HG02938 (cell line): ENCODE results near the gene CD55.

Experiments used
- ATAC-seq: cut with Tn5 transposase; IDR thresholded peaks from one replicate; pipeline ENCODE4 v1.9.1; 2021; ENCODE audit warnings: mild to moderate bottlenecking, moderate library complexity; ENCODE audit not compliant: unreplicated experiment

CD55 gene

DNA sequence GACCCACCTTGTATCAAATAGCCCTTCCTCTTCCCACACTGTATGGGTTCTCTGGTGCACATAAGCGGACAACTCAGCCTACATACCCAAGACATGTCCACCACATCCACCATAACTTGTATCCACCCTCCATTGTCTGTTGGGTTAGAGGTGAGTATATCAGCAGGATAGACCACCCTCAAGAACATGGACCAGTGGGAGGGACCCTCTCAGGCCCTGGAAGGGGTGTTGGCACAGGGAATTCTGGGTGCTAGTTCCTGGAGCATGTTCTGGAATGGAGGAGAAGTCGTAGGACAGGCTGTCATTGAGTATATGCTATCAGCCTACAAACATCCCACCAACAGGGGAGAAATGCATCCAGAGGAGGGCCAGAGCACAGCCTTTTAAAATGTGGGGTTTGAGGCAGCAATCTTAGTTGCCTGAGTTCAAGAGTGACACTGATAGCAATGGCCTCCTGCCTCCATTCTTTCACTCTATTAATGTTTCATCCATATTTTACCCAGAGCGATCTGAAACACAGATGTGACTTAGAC is 7.5 kb downstream of the CD55 start:
- no peak for ATAC-seq

DNA sequence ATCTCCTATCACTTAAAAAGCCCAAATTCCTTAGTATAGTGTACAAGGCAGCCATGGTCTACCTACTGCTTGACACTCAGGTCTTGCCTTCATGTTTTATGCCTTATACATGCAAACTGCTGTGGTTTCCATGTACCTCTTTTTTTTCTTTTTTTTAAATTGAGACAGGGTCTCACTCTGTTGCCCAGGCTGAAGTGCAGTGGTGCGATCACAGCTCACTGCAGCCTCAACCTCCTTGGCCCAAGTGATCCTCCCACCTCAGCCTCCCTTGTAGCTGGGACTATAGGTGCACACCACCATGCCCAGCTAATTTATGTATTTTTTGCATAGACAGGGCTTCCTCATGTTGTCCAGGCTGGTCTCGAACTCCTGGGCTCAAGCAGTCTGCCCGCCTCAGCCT is 8.0 kb downstream of the CD55 start:
- ATAC-seq = no peak

DNA sequence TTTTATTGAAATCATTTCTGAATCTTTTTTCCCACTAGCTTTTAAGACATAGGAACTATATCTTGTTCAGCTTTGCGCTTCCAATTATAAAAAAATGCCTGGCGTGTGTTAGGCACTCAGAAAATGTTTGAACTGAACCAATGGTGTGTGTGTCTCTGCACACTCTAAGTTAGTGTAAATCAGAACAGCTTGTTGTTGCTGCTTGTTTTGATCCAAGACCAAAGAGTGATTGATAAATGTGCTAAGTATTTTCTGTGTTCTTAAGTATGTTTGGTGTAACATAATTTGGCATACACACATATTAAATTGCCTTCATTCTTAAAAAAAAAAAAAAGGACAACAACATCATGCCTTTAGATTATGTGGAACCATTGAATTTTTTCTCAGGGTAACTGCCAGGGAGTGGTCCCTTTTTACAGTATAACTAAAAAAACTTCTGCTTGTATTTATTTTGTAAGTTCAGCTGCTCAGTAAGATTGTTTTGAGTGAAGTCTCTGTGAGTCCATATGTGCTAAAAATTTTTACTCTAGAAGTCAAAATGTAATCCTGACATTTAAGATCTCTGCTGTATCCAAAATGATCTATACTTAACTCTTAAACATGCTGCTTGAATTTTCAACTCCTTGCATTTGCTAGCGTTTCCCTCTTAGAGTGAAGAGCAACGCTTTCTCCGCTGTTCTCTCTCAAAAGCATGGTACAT is 8.7 kb downstream of the CD55 start:
- no peak for ATAC-seq

DNA sequence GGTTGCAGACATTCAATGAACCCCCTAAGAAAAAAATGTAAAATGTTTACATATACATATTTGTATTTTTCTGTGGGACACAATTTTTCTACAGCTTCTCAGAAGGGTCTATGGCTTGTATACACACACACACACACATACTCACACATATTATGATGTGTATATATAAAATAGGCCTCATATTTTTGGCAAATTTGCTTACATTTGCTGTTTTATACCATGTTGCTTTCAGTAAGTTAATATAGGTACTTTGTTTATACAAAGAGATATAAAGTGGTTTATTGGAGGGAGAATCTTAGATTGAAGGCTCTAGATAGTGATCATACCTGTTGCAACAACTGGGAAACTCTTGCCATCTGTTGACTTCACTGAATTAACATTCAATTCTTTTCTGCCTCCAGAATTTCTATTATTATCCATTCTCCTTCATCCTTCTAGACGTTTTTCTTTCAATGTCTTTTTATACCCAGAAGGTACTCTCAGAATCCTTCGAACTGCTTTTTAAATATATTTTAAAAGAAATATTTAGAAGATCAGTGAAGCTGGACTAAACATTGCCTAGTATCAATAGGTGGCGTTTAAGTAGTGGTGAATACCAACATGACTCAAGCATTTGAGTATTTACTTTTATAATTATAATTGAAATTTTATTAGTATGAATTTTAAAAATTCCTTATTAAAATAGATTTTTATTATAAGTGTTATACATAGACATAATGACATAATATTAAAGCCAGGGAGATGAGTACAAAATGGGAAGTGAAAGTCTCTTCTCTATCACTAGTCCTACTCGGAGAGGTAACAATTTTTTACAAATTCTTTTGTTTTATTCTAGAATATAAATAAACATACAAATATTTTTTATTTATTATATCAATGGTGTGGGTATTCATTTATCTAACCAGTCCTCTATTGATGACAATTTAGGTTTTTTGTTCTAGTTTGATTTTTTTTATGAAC is 10.2 kb downstream of the CD55 start:
- ATAC-seq = no peak

DNA sequence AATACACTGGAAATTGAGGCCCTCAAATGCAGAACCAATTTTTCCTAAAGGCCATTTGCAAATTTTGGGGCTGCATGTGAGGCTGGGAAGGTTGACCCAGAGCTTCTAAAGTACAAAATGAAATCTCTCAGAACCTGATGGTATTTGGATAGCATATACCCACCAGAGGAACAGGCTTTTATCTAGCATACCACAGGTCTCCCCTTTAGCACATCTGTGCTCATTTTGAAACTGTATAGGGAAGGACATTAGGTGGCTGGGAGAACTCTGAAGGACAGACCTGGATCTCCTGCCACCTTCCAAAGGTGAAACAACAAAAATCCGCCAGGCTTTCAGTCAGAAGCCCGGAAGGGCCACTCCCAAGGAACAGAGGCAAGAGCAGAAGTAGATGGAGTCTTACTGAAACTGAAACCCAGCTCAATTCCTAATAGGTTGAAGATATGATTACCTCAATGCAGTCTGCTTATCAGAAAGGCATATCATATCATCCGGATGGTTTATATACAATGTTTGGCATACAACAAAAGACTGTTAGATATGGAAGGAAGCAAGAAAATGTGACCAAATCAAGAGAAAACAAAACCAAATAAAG is 11.6 kb downstream of the CD55 start:
- no peak for ATAC-seq

DNA sequence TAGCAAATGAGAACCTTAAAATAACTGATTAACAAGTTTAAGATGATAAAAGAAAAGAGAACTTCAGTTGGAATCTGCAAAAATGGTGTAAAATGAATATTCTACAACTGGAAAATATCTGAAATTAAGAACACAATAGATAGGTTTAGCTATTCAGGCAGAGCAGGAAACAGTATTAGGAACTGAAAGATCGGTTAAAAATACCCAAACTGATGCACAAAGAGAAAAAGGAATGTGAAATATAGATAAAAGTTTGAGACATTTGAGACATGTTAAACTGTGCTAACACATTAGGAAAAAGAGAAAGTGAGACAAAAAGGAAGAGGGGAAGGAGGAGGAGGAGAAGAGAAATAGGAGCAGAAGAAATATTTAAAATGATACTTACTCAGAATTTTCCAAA is 12.1 kb downstream of the CD55 start:
- no peak for ATAC-seq

DNA sequence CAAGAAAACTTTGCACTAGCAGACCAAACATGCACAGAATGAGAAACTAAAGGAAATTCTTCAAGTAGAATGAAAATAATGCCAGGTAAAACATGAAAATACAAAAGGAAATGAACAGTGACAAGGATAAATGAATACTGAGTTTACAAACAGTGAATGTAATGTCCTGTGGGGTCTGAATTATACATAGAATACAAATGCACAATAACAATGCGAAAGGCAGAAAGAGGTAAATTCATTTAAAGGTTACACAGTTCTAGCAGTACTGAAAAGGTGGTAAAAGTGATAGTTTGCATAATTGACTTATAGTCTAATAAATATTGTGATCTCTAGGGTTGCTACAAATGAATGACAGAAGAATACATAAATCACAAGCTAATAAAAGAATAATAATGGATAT is 12.9 kb downstream of the CD55 start:
- ATAC-seq = no peak

DNA sequence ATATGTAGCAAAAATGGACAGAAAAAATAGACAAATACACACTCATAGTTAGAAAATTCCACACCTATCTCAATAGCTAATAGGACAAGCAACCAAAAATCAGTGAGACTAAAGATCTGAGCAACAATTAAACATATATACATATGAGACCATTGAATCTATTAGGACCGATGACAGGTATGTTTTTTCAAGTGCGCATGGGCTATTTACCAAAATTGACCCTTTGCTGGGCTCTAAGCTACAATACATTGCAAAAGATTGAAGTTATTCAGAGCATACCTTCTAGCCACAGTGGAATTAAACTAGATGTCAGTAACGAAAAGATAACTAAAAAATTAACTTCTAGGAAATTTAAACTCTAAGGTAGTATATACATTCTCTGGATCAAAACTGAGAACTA is 13.7 kb downstream of the CD55 start:
- ATAC-seq = no peak

DNA sequence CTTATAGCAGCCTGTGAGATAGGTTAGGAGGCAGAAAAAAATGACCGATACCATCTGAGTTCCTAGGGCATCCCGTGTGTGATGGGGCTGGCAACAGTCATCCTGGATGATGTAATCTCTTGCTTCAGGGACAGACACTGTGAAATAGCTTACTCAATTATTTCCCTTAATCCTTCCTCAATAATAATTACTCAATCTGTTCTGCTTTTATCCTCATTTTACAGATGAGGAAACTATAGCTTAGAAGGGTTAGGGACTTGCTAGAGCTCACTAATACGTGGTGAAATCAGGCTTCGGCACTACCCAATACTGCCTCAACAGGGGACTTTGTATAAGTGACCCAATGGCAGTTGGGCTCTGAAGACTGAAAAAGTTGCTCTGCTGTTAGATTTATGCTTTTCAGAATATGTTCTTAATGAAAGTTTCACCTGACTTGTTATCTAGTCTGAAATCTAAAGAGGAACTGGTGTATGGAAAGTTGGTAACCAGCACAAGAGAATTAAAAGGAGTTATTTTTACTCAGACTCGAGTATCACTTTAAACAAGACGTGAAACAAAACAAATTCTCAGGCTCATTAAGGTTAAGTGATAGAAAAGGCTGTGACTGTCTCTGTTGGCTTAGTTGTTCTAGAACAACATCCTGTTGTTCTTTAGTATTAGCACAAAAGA is 14.4 kb downstream of the CD55 start:
- ATAC-seq = peak; percentile 58

DNA sequence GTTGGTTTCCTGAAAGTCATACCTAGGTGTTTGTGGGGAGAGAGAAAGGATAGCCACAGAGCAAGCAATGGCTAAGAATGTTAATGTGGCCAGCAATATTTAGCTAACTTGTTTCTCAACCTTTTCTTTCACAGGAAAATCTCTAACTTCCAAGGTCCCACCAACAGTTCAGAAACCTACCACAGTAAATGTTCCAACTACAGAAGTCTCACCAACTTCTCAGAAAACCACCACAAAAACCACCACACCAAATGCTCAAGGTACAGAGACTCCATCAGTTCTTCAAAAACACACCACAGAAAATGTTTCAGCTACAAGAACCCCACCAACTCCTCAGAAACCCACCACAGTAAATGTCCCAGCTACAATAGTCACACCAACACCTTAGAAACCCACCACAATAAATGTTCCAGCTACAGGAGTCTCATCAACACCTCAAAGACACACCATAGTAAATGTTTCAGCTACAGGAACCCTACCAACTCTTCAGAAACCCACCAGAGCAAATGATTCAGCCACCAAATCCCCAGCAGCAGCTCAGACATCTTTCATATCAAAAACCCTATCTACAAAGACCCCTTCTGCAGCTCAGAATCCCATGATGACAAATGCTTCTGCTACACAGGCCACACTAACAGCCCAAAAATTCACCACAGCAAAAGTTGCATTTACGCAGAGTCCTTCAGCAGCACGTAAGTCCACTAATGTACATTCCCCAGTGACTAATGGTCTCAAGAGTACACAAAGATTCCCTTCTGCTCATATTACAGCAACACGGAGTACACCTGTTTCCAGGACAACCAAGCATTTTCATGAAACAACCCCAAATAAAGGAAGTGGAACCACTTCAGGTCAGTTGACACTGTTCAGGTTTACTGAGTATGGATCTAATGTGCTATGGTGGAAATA is 15.3 kb downstream of the CD55 start:
- peak; percentile 70 for ATAC-seq

DNA sequence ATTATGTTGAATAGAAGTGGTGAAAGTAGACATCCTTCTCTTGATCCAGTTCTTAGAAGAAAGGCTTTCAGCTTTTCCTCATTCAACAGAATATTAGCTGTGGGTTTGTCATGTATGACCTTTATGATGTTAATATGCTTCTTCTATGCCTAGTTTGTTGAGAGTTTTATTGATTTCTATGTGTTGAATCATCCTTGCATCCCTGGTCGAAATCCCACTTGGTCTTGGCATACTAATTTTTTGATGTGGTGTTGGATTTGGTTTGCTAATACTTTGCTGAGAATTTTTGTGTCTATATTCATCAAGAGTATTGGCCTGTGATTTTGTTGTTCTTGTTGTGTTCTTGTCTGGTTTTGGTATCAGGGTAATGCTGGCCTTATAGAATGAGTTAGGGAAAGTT is 20.9 kb downstream of the CD55 start:
- no peak for ATAC-seq

DNA sequence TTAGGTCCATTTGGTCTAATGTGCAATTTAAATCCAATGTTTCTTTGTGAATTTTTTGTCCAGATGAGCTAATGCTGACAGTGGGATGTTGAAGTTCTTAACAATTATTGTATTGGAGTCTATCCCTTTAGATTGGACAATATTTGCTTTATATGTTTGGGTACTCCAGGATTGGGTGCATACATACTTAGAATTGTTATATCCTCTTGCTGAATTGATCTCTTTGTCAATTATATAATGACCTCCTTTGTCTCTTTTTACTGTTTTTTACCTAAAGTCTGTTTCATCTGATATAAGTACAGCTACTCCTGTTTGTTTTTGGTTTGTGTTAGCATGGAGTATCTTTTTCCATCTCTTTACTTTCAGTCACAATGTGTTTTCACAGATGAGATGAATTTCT is 22.2 kb downstream of the CD55 start:
- ATAC-seq = no peak

DNA sequence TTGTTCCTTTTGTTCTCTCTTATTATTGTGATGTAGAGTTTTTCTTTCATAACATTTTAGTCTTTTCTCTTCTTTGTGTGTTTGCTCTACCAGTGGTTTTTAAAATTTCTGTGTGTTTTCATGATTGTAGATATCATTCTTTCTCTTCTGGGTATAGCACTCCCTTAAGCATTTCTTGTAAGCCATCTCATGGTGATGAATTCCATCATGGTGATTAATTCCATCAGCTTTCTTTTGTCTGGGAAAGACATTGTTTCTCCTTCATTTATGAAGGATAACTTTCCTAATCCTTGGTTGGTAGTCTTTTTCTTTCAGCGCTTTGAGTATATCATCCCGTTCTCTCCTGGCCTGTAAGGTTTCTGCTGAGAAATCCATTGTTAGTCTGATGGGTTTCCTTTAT is 22.7 kb downstream of the CD55 start:
- ATAC-seq = no peak

DNA sequence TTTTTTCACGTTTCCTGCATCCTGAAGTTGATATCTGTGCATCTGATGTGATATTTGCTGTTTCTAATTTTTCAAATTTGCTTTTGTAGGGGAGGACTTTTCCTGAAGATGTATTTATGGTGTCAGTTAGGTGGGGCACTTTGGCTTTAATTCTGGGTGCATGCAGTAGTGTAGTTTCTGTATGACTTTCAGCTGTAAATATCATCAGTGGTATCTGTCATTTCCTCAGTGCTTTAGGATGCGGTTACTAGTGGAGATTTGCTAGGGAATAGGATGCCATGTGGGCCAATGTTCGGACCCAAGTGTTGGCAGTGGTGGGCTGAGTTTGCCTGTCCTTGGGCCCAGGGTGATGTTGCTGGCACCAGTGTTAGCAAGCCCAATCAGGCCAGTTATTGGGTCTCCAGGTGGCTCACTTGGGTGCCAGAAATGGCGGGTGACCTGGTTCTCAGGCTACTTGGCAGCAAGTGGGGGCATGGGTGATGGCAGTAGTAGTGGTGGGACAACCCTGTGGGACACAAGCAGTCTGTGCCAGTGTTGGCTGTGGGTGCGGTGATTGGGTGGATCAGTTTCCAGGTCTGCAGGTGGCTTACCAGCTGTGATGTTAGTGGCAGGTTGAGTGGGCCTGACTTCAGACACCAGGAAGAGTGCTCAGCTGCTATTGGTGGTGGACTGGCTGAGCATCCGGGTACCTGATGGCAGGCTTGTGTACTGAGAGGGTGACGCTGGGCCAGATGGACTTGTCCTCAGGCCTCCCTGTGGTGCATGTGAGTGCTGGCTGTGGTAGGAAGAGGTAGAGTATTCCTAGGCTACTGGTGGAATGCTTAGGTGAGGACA is 24.4 kb downstream of the CD55 start:
- no peak for ATAC-seq

DNA sequence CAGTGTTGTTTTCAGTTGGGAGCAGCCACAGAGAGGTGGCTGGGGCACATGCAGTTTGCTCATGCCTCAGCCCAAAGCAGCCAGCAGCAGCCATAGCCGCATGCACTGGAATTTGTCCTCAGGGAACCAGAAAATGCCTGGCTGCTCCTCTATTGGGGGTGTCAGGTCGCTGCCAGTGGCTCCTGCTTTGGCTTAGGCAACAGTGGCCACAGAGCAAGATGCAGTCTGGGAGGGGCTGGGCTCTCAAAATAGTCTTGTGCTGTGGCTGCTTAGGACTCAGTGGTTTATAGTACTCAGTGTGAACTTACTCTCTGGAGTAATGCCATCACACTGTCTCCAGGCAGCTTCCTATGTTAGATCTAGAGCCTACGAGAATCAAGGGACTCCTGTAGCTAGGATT is 25.0 kb downstream of the CD55 start:
- no peak for ATAC-seq

DNA sequence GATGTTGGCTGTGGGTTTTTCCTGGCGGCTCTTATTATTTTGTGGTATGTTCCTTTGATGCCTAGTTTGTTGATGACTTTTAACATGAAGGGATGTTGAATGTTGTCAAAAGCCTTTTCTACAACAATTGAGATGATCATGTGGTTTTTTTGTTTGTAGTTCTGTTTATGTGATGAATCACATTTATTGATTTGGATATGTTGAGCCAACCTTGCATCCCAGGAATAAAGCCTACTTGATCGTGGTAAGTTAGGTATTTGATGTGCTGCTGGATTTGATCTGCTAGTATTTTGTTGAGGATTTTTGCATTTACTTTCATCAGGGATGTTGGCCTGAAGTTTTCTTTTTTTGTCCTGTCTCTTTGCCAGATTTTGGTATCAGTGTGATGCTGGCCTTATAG is 28.5 kb downstream of the CD55 start:
- ATAC-seq = no peak

DNA sequence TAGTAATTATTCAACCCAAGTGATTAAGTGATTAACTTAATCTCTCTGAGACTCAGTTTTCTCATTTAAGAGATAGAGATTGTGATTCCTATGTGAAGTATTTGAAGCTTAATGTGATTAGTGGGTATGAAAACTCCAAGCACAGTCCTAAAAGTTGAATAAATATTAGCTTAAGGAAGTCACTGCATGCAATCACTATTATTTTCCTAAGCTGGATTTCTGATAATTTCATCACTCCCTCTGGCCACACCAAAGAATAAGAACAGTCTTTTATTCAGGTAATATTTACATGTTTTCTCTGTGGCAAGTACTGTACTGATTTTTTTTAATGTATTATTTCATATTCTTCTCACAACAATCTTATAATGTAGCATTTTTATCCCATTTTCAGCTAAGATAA is 31.1 kb downstream of the CD55 start:
- no peak for ATAC-seq

DNA sequence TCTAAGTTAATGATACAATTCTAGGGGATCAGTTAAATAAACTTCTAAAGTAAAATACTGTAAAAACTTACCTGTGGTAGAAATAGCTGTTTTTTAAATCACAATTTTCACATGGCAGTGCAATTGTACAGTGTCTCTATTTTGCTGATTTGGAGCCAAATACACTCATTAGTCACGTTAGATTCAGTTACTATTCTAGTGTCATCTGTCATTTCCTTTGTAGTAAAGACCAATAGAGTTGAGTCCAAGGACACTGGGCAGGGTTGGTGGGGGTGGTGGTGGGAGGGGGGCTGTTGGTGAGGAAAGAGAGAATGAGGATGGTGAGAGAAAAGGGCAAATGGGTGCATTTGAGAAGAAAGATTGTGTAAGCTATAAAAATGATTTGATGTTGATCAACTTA is 33.6 kb downstream of the CD55 start:
- peak; percentile 79 for ATAC-seq
